Inflammatory macrophage (primary cell): ENCODE results near the gene MIB1.

Experiments used
- DNase-seq, 2 donors: peaks; one replicate each; pipeline ENCODE4 v3.0.0-alpha.2; 2020 to 2022

MIB1 gene

GRCh38 chr18:21820033-21820810 lies 79.6 kb downstream of the MIB1 start:
- peak in 1 of 2 donors; percentile 4 for DNase-seq

- DNase-seq = no peak
Measured at GRCh38 chr18:21820811-21821143, 80.2 kb downstream of the MIB1 start.

GRCh38 chr18:21823848-21824247 lies 83.3 kb downstream of the MIB1 start:
- DNase-seq = no peak

- no peak for DNase-seq
Measured at GRCh38 chr18:21826196-21826595, 85.6 kb downstream of the MIB1 start.

- no peak for DNase-seq
Measured at GRCh38 chr18:21826641-21827302, 86.2 kb downstream of the MIB1 start.

- no peak for DNase-seq
Measured at GRCh38 chr18:21830532-21830931, 89.9 kb downstream of the MIB1 start.

- no peak for DNase-seq
Measured at GRCh38 chr18:21831413-21831831, 90.8 kb downstream of the MIB1 start.

GRCh38 chr18:21833604-21834298 lies 93.2 kb downstream of the MIB1 start:
- DNase-seq = no peak

GRCh38 chr18:21834299-21834660 lies 93.7 kb downstream of the MIB1 start:
- no peak for DNase-seq

- no peak for DNase-seq
Measured at GRCh38 chr18:21841570-21841969, 101.0 kb downstream of the MIB1 start.

- no peak for DNase-seq
Measured at GRCh38 chr18:21843341-21843740, 102.7 kb downstream of the MIB1 start.

GRCh38 chr18:21851327-21851961 lies 110.9 kb downstream of the MIB1 start:
- DNase-seq = no peak

- DNase-seq = peak in 1 of 2 donors; percentile 11
Measured at GRCh38 chr18:21853016-21853415, 112.4 kb downstream of the MIB1 start.

GRCh38 chr18:21853775-21854552 lies 113.4 kb downstream of the MIB1 start:
- no peak for DNase-seq

GRCh38 chr18:21855432-21855831 lies 114.8 kb downstream of the MIB1 start:
- no peak for DNase-seq

- DNase-seq = peak in 1 of 2 donors; percentile 28
Measured at GRCh38 chr18:21857871-21858270, 117.3 kb downstream of the MIB1 start.

- DNase-seq = no peak
Measured at GRCh38 chr18:21858544-21858943, 118.0 kb downstream of the MIB1 start.

- DNase-seq = no peak
Measured at GRCh38 chr18:21864386-21864785, 123.8 kb downstream of the MIB1 start.

GRCh38 chr18:21865043-21865442 lies 124.5 kb downstream of the MIB1 start:
- no peak for DNase-seq

GRCh38 chr18:21868770-21869169 lies 128.2 kb downstream of the MIB1 start:
- no peak for DNase-seq

GRCh38 chr18:21889570-21889969 lies 149.0 kb downstream of the MIB1 start:
- DNase-seq = no peak

GRCh38 chr18:21894619-21895367 lies 154.2 kb downstream of the MIB1 start:
- no peak for DNase-seq
